GM18498 (cell line): ENCODE results near the gene CLDN6.
"Not testable (repeated sequence)": the region's sequence is repeated elsewhere in the genome, so short reads cannot be mapped to it uniquely, and the experiment has no call there.

Source experiments
- ATAC-seq: cut with Tn5 transposase; IDR thresholded peaks from one replicate; pipeline ENCODE4 v1.9.1; 2021; ENCODE audit warnings: mild to moderate bottlenecking, moderate library complexity; ENCODE audit not compliant: unreplicated experiment

Gene CLDN6

DNA sequence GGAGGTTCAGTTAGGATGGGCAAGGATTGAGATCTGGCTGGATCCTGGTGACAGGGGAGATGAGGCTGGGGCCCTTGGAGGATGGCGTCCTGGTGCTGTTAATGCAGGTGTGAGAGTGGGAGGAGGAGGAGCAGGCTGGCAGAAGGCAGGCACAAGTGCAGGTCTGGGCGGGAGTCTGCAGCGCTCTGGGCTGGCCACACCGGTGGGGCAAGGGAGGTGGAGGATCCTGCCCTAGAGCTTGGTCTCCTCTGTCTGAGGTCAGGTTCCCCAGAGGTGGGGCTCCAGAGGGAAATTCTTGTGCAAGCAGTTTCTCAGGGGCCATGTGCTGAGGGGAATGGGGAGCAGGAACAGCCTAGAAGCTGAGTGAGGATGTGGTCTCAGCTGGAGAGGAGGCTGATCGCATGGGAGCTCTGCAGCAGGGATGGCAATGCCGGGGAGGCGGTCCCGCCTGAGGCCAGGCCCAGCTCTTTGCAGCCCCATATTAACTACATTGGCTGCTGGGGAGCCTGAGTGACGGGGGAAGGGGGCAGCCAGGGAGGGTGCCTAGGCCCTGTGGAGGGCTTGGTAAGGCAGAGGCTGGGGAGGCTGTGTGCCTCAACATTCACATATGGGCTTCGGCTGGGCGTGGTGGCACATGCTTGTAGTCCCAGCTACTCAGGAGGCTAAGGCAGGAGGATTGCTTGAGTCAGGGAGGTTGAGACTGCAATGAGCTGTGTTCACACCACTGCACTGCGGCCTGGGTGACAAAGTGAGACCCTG lies 34.8 kb upstream of the CLDN6 start:
- ATAC-seq: not testable (repeated sequence)

DNA sequence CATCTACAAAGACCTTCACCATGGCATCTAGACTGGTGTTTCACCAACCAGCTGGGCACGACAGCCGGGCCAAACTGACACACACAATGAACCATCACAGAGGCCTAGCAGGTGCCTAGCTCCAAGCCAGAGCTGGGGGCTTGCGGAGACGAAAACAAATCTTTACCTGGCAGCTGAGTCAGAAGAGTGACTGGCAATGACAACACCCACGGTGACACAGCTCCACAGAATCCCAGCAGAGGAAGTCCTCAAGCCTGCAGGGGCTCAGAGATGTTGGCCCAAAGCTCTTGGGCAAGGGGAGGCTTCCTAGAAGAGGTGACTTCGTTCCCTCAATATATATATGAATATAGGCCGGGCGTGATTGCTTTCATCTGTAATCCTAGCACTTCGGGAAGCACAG lies 33.5 kb upstream of the CLDN6 start:
- no peak for ATAC-seq

DNA sequence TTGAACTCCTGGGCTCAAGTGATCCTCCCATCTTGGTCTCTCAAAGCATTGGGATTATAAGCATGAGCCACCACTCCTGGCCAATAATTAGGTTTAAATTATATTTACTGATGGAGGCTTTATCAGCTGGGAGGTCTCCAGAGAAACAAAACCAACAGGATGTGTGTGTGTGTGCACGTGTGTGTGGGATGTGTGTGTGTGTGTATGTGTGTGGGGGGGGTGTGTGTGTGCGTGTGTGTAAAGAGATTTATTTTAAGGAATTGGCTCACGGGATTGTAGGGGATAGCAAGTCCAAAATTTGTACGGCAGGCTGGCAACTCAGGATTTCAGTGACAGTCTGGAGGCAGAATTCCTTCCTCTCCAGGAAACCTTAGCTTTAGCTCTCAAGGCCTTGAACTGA lies 33.0 kb upstream of the CLDN6 start:
- no peak for ATAC-seq

DNA sequence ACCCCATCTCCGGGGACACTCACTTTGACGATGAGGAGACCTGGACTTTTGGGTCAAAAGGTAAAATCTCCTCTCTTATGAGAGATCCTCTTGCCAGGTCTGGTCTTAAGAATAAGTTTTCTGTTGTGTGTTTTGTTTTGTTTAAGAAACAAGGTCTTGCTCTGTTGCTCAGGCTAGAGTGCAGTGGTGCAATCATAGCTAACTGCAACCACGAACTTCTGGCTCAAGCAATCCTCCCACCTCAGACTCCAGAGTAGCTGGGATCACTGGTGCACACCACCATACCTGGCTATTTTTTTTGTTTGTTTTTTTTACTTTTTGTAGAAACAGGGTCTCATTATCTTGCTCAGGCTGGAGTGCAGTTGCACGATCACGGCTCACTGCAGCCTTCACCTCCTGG lies 32.5 kb upstream of the CLDN6 start:
- ATAC-seq: no peak

DNA sequence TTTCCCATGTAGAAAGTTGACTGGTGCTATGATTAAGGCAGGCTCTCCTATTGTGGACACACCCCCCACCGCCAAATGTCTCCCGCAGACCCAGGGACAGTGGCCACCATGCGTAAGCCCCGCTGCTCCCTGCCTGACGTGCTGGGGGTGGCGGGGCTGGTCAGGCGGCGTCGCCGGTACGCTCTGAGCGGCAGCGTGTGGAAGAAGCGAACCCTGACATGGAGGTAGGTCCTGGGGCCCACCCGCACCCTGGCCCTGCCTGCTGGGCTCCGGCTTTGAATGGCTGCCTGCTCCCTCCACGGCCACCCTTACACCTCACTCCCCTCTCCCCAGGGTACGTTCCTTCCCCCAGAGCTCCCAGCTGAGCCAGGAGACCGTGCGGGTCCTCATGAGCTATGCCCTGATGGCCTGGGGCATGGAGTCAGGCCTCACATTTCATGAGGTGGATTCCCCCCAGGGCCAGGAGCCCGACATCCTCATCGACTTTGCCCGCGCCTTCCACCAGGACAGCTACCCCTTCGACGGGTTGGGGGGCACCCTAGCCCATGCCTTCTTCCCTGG lies 32.0 kb upstream of the CLDN6 start:
- no peak for ATAC-seq

DNA sequence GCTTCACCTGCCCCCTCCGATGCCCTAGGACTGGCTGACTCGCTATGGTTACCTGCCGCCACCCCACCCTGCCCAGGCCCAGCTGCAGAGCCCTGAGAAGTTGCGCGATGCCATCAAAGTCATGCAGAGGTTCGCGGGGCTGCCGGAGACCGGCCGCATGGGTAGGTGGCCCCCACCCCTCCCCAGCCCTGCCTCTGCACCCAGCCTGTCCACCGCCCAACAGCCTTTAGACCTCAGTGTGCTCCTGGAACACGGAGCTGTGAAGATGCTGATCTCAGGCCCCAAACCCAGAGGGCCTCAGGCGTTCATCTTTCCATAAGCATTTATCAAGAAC lies 29.4 kb upstream of the CLDN6 start:
- no peak for ATAC-seq

DNA sequence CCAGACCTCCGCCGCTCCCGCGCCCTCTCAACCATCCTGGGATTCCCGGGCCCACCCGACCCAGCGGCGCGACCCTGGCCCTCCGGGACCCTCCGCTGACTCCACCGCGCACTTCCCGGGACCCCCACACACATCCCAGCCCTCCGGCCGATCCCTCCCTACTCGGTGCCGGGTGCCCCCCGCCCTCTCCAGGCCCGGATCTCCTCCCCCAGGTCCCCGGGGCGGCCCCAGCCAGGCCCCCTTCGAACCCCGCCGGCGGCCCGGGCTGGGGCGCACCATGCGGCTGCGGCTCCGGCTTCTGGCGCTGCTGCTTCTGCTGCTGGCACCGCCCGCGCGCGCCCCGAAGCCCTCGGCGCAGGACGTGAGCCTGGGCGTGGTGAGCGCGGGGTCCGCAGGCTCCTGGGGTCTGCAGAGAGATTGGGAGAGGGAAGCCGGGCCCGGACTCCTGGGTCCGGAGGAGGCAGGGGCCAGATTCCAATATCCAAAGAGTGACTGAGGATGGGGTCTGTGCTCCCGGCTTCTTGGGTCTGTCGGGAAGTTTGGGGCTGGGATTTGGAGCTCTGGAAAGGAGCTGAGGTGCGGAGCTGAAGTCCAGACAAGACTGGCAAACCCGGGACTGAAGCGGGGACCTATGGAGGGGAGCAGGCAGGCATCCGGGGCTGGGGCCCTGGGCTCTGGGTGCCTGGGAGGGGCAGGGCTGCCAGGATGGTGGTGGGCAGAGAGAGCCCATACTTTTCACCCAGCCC lies 28.8 kb upstream of the CLDN6 start:
- no peak for ATAC-seq

DNA sequence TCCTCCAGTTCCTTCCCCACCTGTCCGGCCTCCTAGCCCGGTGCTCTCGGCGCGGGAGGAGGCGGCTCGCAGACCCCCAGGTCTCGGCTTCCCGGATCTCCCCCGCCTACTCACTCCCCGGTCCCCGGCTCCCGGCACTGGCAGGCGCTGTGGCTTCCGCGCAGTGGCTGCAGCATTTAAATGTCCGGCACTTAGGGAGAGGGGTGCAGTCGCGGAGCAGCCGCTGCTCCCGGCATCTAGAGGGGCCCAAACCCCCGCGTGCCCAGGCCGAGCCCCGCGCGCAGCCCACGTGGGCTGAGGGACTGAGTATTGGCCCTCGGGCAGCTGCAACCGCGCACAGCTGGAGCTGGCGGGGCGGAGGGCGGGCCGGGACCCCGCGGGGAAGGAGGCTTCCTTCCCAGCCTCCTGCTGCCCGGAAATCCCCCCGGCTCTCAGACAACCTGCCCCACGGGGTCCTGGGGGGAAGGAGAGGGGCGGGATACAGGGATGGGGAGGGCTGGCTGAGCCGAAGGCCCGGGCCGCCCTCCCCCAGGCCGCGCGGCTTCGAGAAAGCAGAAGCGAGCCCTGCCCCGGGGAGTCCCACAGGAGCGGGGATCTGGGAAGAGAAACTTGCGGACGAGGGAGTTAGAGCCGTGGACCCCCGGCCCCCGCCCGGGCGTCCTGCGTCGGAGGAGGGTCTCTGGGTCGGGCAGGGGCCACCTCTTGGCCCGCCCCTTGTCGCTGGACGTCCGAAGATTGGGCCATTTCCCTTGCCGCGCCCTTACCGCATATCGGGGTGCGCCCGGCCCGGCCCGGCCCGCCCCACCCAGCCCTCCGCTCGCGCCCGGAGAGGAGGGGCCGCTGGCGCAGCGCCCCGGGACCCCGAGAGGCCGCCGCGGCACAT lies 28.0 kb upstream of the CLDN6 start, which contains the start of gene MMP25:
Gene MMP25 (plus strand): TSS at position 804 of the 883 bp plus-strand sequence. CDS start 357 bp downstream, outside the sequence.
- ATAC-seq: no peak

DNA sequence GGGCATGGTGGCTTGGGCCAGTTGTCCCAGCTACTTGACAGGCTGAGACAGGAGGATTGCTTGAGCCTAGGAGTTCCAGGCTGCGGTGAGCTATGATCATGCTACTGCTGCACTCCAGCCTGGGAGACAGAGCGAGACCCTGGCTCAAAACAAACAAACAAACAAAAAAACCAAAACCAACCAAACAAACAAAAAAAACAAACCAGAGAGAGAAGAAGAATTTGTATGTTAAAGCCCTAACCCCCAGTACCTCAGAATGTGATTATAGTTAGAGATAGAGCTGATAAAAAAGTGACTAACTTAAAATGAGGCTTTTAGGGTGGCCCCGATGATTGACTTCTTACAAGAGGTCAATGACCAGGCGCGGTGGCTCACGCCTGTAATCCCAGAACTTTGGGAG lies 26.7 kb upstream of the CLDN6 start:
- ATAC-seq: no peak

DNA sequence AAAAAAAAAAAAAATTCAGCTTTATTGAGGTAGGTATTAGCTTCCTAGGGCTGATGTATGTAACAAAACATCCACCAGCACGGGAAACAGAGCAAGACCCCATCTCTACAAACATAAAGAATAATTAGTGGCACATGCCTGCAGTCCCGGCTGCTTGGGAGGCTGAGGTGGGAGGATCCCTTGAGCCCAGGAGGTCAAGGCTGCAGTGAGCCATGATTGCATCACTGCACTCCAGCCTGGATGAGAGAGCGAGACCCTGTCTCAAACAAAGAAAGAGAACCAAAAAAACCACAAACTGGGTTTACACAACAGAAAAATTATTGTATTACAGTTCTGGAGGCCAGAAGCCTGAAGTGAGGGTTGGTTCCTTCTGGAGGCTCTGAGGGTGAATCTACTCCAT lies 24.4 kb upstream of the CLDN6 start:
- ATAC-seq: no peak

DNA sequence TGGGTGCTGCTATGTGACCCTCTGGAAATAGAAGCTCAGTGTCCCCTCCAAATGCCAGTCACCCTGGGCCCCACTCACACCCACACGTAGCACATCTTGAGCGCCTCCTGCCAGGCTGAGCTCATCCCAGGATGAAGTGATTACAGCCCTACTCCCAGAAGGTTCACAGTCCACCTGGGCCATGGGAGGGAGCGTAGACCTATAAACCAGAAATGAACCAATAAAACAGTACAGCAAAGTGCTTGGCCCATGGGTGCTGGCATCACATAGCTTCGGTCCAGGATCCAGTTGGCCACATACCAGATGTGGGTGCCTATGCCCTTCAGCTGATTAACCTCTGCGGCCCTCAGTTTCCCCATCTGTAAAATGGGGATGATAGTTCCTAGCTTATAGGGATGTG lies 20.9 kb upstream of the CLDN6 start:
- ATAC-seq: no peak

DNA sequence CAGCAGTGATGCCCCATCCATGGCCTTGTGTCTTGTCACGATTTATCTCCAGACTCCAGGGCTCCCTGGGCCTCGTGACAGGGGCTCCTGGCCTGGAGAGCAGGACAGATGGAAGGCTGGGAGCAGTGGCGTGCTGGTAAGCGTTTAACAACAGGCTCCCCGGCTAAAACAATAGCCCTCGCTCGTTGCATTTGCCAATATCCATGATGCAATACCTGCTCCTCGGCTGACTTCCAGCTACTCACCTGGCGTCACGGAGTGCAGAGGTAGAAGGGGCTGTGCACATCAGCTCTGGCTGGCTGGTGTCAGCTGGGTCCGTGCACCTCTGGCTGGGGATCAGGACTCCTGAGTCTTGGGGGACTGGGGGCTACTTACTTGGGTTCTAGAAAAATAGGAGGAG lies 20.3 kb upstream of the CLDN6 start:
- ATAC-seq: no peak

DNA sequence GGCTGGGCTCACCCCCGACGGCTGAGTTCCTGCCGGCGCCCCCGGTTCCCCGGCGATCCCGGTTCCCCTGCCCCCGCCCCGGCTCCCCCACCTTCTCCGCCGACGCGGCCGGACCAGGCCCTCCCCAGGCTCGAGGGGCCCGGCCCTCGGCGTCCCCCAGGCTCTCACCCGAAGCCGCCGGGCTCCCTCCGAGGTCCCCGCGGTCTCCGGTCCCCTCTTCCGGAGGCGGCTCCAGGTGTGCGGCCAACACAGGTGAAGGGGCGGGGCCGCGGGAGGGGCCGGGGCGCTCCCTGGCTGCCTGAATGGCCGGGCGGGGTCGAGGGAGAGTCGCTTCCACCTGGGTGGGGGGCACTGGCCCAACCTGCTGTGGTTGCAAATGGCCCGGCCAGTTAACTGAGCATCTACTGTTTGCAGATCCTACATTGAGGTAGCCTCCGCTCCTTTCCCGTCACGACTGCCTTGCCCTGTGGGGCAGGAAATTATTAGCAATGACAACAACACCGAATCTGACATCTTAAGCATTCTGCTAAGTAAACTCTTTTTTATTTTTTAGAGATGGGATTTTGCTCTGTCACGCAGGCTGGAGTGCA lies 18.8 kb upstream of the CLDN6 start, which contains the start of gene BICDL2:
Gene BICDL2 (minus strand): TSS at position 219 of the 590 bp plus-strand sequence. CDS start 1,448 bp downstream, outside the sequence.
- no peak for ATAC-seq

DNA sequence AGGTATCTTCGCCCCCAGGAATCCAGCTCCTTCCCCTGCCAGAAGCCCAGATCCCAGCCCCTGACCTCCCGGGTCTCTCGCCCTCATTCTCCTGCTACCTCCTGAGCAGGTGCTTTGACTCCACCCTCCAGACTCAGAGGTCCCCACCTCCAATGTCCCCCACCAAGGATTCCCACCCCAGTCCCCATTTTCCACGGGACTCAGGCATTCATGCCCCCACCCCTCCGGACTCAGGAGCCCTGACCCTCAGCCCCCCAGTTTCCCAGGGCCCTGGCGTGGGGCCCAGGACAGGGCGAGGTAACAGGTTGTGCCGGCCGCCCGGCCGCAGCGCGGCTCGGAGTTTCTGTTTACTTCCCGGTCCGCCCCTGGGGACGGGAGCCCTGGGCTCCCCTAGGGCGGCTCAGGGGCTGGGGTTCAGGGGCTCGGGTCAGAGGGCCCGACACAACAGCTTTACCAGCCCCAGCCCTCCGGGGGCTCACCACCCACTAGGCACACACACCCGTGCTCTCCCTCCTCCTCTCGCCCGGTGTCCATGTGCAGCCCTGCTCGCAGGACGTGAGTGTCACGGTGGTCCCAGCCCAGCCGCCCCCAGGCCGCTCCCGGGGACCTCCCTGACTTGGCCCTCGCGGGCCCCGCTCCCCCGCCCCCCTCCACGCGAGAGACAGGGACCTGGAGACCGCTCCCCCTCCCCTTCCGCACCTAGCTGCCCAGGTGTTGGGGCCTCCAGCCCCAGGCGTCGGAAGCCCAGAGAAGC lies 18.2 kb upstream of the CLDN6 start:
- ATAC-seq: no peak

DNA sequence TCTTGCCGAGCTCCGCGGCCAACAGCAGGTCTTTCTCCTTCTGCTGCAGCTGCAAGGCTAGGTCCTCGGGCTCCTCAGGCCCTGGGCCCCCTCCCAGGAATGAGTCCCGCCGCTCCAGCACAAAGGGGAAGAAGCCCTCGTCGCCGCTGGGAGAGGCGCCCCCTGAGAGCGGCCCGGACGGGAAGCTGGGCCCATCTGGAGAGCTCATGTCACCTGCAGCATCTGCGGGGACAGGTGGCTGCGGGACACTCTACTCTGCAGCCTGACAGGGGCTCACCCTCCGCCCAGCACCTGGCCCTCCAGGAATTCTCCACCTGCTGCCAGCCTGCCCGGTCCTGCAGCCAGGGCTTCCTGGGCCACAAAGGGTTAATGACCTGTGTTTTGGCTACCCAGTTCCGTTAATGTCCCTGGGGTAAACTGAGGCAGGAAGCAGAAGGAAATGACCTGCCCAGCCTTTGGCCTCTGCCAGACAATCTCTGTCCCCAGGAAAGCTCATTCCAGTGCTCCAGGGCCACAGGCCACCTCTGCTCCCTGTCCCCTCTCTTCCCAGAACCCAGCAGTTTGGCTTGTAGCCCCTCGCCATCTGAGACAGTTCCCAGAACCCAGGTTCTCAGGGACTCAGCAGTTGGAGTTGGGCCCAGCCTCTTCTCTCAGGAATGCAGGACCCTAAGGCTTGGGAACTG lies 17.4 kb upstream of the CLDN6 start:
- ATAC-seq: no peak

DNA sequence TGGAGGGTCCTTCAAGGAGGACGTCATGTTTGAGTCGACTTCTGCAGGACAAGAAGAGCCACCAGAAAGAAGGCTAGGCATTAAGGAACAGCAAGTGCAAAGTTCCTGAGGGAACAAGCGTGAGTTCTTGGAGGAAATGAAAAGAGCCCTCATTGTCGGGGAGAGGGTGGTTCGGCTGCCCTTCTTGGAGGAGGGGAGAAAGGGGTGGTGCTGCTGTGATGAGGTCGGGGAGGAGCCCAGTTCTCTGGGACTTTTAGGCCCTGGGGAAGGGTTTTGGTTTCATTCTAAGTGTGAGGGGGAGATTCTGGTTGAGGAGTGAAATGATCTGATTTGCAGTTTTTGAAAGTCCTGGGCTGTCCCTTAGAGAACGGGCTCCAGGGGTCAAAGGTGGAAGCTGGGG lies 14.6 kb upstream of the CLDN6 start:
- ATAC-seq: no peak

DNA sequence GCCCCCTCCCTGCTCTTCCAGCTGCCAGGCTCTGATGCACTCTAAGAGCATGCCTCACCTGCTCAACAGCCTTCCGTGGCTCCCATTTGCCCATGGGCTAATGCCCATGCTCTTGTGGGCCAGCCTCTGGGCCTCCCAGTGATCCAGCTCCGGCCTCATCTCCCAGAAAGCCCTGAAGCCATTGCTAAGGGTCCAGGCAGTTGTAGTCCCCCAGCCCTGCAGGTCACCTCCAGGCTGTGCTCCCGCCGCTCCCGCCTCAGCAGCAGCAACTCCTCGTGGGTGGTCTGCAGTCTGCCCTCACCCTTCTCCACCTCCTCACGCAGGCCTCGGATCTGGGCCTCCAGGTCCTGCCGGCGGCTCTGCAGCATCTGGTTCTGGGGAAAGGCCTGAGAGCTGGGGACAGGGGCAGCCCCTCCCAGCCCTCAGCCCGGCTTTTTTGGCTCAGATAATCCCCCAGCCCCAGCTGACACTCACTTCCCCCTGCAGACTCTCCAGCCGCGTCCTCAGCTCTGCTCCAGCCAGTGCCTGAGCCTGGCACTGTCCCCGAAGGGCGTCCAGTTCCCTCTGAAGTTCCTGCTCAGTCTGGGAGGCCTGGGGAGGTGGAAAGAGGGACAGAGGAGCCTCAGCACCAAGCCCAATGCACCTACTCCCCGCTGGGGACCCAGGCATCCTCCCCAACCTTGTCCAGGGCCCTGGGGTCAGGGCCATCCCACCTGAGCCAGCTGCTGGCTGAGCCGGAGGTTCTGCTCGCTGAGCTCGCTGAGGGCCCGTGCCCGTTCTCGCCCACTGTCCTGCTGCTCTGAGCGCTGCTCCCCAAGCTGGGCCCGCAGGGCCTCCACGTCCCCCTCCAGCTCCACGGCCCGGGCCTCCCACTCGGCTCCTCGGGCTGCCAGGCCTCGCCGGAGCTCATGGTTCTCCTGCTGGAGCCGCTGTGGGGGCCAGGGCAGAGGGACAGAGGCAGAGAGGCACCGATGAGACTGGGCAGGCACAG lies 12.5 kb upstream of the CLDN6 start:
- no peak for ATAC-seq
